PC-3 (cell line): ENCODE measurements around the gene ZP1. TPM values are rescaled to one million over a fixed set of nuclear protein-coding genes. Genes with fewer than 3 reads are reported as not detected.

ENCODE experiments used
- ATAC-seq: fragments of 200-7000 bp; cut with Tn5 transposase; 2 replicates; pipeline ENCODE4 v1.9.1; 2020; ENCODE audit warnings: mild to moderate bottlenecking, moderate library complexity
- BruUV-seq: library from RNA; stranded (reverse); fragments of 400-500 nt; replicated peaks from 2 replicates; lab custom pipeline; 2021; lab: Mats Ljungman, UMichigan
- CTCF ChIA-PET: fragments of 300-600 bp; sonication (Branson Sonifier 250); formaldehyde crosslinking; loops from one replicate; lab custom pipeline; 2022; ENCODE audit warnings: antibody characterized with exemption; lab: Charles Lee
- POLR2A ChIA-PET: fragments of 300-600 bp; sonication (Branson Sonifier 250); formaldehyde crosslinking; loops from one replicate; lab custom pipeline; 2022; ENCODE audit warnings: antibody characterized with exemption; ENCODE audit not compliant: unreplicated experiment; lab: Charles Lee
- DNase-seq: peaks from one replicate; pipeline ENCODE4 v3.0.0-alpha.2; 2015
- H2AFZ ChIP-seq: fragments of 300-600 bp; sonication (generic); 2 replicates; pipeline ENCODE4 v1.6.0; 2016; ENCODE audit warnings: antibody characterized with exemption, low read length
- H3F3A ChIP-seq: fragments of 300-600 bp; sonication (generic); one replicate; pipeline ENCODE4 v1.6.0; 2017; ENCODE audit warnings: antibody characterized with exemption, low read length, control low read depth, mild to moderate bottlenecking; ENCODE audit not compliant: unreplicated experiment
- H3K27ac ChIP-seq: fragments of 300-600 bp; sonication (generic); 2 replicates; pipeline ENCODE4 v1.5.1; 2016; ENCODE audit warnings: mild to moderate bottlenecking, low read length
- H3K27me3 ChIP-seq: fragments of 300-600 bp; sonication (generic); 2 replicates; pipeline ENCODE4 v1.6.1; 2016; ENCODE audit warnings: low read length, mixed read lengths
- H3K36me3 ChIP-seq: fragments of 300-600 bp; sonication (generic); 2 replicates; pipeline ENCODE4 v1.6.1; 2016; ENCODE audit warnings: low read depth, mixed run types, low read length, mixed read lengths
- H3K4me1 ChIP-seq: fragments of 300-600 bp; sonication (generic); 2 replicates; pipeline ENCODE4 v1.5.1; 2016; ENCODE audit warnings: low read length; ENCODE audit not compliant: insufficient read depth
- H3K4me2 ChIP-seq: fragments of 300-600 bp; sonication (generic); 2 replicates; pipeline ENCODE4 v1.6.0; 2016; ENCODE audit warnings: low read length
- H3K4me3 ChIP-seq: fragments of 300-600 bp; sonication (generic); 2 replicates; pipeline ENCODE4 v1.5.1; 2016; ENCODE audit warnings: mild to moderate bottlenecking, low read length, mixed read lengths
- H3K79me2 ChIP-seq: fragments of 300-600 bp; sonication (generic); 2 replicates; pipeline ENCODE4 v1.6.1; 2017; ENCODE audit warnings: low read length, mixed read lengths
- H3K9ac ChIP-seq: fragments of 300-600 bp; sonication (generic); 2 replicates; pipeline ENCODE4 v1.6.0; 2016; ENCODE audit warnings: mild to moderate bottlenecking, low read length
- H3K9me2 ChIP-seq: fragments of 300-600 bp; sonication (generic); replicated peaks from 2 replicates; pipeline ENCODE4 v1.6.1; 2016; ENCODE audit warnings: mixed run types, low read length, mixed read lengths
- H3K9me3 ChIP-seq: fragments of 300-600 bp; sonication (generic); 2 replicates; pipeline ENCODE4 v1.6.1; 2016; ENCODE audit warnings: low read length, mixed read lengths
- H4K20me1 ChIP-seq: fragments of 300-600 bp; sonication (generic); 2 replicates; pipeline ENCODE4 v1.6.1; 2016; ENCODE audit warnings: low read length, mixed read lengths
- CTCF ChIP-seq: fragments of 300-600 bp; sonication (generic); conservative IDR thresholded peaks from 2 replicates; pipeline ENCODE4 v1.5.1; 2017; ENCODE audit warnings: antibody characterized with exemption, low read depth, mild to moderate bottlenecking, low read length
- EZH2 ChIP-seq: fragments of 300-600 bp; sonication (generic); IDR thresholded peaks from one replicate; pipeline ENCODE4 v1.6.1; 2017; ENCODE audit warnings: antibody characterized with exemption, mild to moderate bottlenecking, low read length; ENCODE audit not compliant: unreplicated experiment
- EZH2phosphoT487 ChIP-seq: fragments of 300-600 bp; sonication (generic); IDR thresholded peaks from 2 replicates; pipeline ENCODE4 v1.6.1; 2018; ENCODE audit warnings: mild to moderate bottlenecking, antibody characterized with exemption, low read length, borderline replicate concordance
- intact Hi-C: fragments of 100-400 bp; cut with micrococcal nuclease; formaldehyde crosslinking; loops from 2 replicates; pipeline ENCODE4 v1.9.0; 2023
- total RNA-seq: library from RNA; depleted of rRNA; stranded (reverse); fragments of >200 nt; gene quantifications from 2 replicates; pipeline ENCODE4 v1.2.3, GENCODE V29; 2014

The ZP1 gene
- total RNA-seq, 1 experiment from 2014 or later, result not detected

DNA sequence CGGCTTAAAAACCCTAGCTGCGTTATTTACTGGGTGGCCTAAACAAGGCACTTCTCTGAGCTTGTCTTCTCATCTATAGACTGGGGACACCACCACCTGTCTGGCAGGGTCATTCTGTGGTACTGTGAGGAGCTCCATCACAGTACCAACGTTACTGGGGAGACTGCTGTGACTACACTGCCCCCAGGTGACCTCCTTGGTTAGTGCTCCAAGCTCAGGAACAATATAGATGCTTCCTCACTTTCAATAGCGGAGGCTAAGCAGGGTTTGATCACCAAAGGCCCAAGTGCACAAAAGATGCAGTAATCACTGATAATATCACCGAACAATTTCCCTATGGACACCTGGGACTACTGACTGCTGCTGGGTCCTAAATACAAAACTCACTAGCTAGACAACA is 20.2 kb downstream of the ZP1 start:
- H3K79me2 ChIP-seq, result no peaks in the 10 kb centered on the region
- ATAC-seq (peak; percentile 98), DNase-seq (peak; percentile 79)
- no peak overlapping the region for H2AFZ ChIP-seq
- no peaks in the 10 kb centered on the region for H3K4me1 ChIP-seq
- H3K27me3 ChIP-seq, result no peaks in the 10 kb centered on the region
- BruUV-seq, result no TSS peak
- H4K20me1 ChIP-seq, result no peaks in the 10 kb centered on the region
- no peaks in the 10 kb centered on the region for H3F3A ChIP-seq
- H3K27ac ChIP-seq, result no peak overlapping the region
- no peak overlapping the region for H3K9ac ChIP-seq
- intact Hi-C loops, result loop anchor here (1.0 kb wide), 3 partner anchors 43 to 112 kb away; no protein-coding TSS in a partner anchor
- no peak overlapping the region for H3K4me2 ChIP-seq
- no peak overlapping the region for H3K4me3 ChIP-seq
- no peaks in the 10 kb centered on the region for H3K9me3 ChIP-seq
- H3K36me3 ChIP-seq, result peaks cover 7% of the 10 kb centered on the region; the same call in 1 of the 2 replicates
- ChIA-PET POLR2A (interaction anchor here (0.6 to 0.7 kb wide), 2 partner anchors 56 kb away, joined by 3 to 5 read pairs; no protein-coding TSS in a partner anchor), CTCF (interaction anchor here (0.6 to 2.8 kb wide), 11 partner anchors 12 to 516 kb away, joined by 3 to 123 read pairs (median 4); partner anchors contain the start of genes PTGDR2 and TMEM109)
- TF ChIP-seq EZH2phosphoT487, result no peak
- TF ChIP-seq CTCF, result peak; percentile 93
- H3K9me2 ChIP-seq, result no peaks in the 10 kb centered on the region

GRCh38 chr11:60889869-60890311 is 22.5 kb downstream of the ZP1 start:
- Histone ChIP-seq H2AFZ (no peak overlapping the region), H3K79me2 (no peaks in the 10 kb centered on the region), H3F3A (no peaks in the 10 kb centered on the region), H3K27me3 (no peaks in the 10 kb centered on the region), H4K20me1 (no peaks in the 10 kb centered on the region), H3K4me3 (no peak overlapping the region), H3K9me2 (no peaks in the 10 kb centered on the region), H3K4me1 (no peaks in the 10 kb centered on the region), H3K36me3 (peaks cover 19% of the 10 kb centered on the region; the same call in 1 of the 2 replicates), H3K27ac (no peak overlapping the region), H3K9me3 (no peaks in the 10 kb centered on the region), H3K4me2 (no peak overlapping the region), H3K9ac (no peak overlapping the region)
- ATAC-seq (no peak), DNase-seq (no peak)
- POLR2A ChIA-PET, result no interaction called here
- TF ChIP-seq CTCF (no peak), EZH2phosphoT487 (no peak), EZH2 (no peak)
- BruUV-seq, result no TSS peak
- CTCF ChIA-PET, result interaction anchor here (1.2 kb wide), 1 partner anchor 59 kb away, joined by 9 read pairs; no protein-coding TSS in a partner anchor
- intact Hi-C loops, result no loop called here

DNA sequence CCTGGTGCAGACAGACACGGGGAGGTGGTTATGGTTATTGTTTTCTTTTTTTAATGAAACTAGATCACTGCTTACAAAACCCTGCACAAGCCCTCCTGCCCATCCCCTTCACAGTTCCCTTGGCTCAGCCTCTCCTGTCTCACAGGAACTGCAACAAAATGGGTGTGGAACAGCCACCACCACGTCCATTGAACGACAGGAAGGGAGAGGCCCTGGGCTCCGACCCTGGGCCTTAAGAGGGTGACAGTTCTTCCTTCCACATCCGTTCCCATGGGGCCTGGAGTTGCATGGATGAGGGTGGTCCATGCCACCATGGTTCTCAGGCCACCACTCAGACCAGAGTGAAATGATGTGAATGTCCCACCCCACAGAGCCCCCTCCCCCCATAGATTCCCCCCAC is 23.4 kb downstream of the ZP1 start:
- Histone ChIP-seq H2AFZ (no peak overlapping the region), H3K4me3 (no peak overlapping the region), H3K9ac (no peak overlapping the region), H3K27me3 (no peaks in the 10 kb centered on the region), H3K79me2 (no peaks in the 10 kb centered on the region), H3K9me3 (no peaks in the 10 kb centered on the region), H3K27ac (no peak overlapping the region), H3F3A (no peaks in the 10 kb centered on the region), H3K36me3 (peaks cover 27% of the 10 kb centered on the region), H3K9me2 (no peaks in the 10 kb centered on the region), H3K4me2 (no peak overlapping the region), H3K4me1 (no peaks in the 10 kb centered on the region), H4K20me1 (no peaks in the 10 kb centered on the region)
- no TSS peak for BruUV-seq
- no peak for DNase-seq
- POLR2A ChIA-PET, result no interaction called here
- ATAC-seq, result no peak
- CTCF ChIA-PET, result interaction anchor here (0.6 kb wide), 1 partner anchor 103 kb away, joined by 3 read pairs; no protein-coding TSS in a partner anchor
- TF ChIP-seq EZH2, result no peak
- TF ChIP-seq EZH2phosphoT487, result no peak
- no peak for TF ChIP-seq CTCF
- intact Hi-C loops, result no loop called here
